GM21381 (cell line): ENCODE data around the gene ZNF319.
"Not testable (repeated sequence)": the region's sequence is repeated elsewhere in the genome, so short reads cannot be mapped to it uniquely, and the experiment has no call there.

Experiments used
- ATAC-seq: cut with Tn5 transposase; IDR thresholded peaks from one replicate; pipeline ENCODE4 v1.9.1; 2021; ENCODE audit warnings: mild to moderate bottlenecking, moderate library complexity; ENCODE audit not compliant: unreplicated experiment

The ZNF319 gene

GRCh38 chr16:58022601-58023371, 22.3 kb upstream of the ZNF319 start:
- ATAC-seq, result no peak

GRCh38 chr16:58021661-58022551, 21.4 kb upstream of the ZNF319 start:
- no peak for ATAC-seq

- ATAC-seq, result no peak
Observed at GRCh38 chr16:58020628-58021521, 20.4 kb upstream of the ZNF319 start.

- ATAC-seq, result no peak
Observed at GRCh38 chr16:58019866-58020538, 19.5 kb upstream of the ZNF319 start.

- ATAC-seq, result no peak
Observed at GRCh38 chr16:58018803-58019202, 18.3 kb upstream of the ZNF319 start.

- ATAC-seq, result no peak
Observed at GRCh38 chr16:58016840-58017446, 16.5 kb upstream of the ZNF319 start.

GRCh38 chr16:58013201-58013956, 12.9 kb upstream of the ZNF319 start:
- ATAC-seq, result no peak

- ATAC-seq, result no peak
Observed at GRCh38 chr16:58012481-58012880, 12.0 kb upstream of the ZNF319 start.

GRCh38 chr16:58011652-58012051, 11.2 kb upstream of the ZNF319 start:
- ATAC-seq, result no peak

GRCh38 chr16:58010886-58011285, 10.4 kb upstream of the ZNF319 start:
- no peak for ATAC-seq

- ATAC-seq, result no peak
Observed at GRCh38 chr16:58009856-58010416, 9.5 kb upstream of the ZNF319 start.

GRCh38 chr16:58004736-58005135, 4.3 kb upstream of the ZNF319 start:
- ATAC-seq, result not testable (repeated sequence)

GRCh38 chr16:58002936-58003335, 2.5 kb upstream of the ZNF319 start:
- ATAC-seq, result no peak

GRCh38 chr16:58002416-58002800, 1.9 kb upstream of the ZNF319 start:
- ATAC-seq, result no peak

GRCh38 chr16:58001781-58002415, 1.4 kb upstream of the ZNF319 start:
- ATAC-seq, result no peak

- ATAC-seq, result peak; percentile 75
Observed at GRCh38 chr16:58000706-58001676, 519 bp upstream of the ZNF319 start, which contains the start of gene USB1. USB1 (plus strand) TSS chr16:58001407; CDS start chr16:58001484, 77 bp downstream.

GRCh38 chr16:57999366-57999970, 1.0 kb downstream of the ZNF319 start:
- no peak for ATAC-seq
